ENCODE measurements around the gene CDC42EP2. TPM values are rescaled to one million over a fixed set of nuclear protein-coding genes. Genes with fewer than 3 reads are reported as not detected.
A peak's percentile ranks its signal among the peaks of the same experiment; 100 is the strongest.

Gene CDC42EP2
- total RNA-seq, 1 experiment from 2014 or later = 11.9 TPM

DNA sequence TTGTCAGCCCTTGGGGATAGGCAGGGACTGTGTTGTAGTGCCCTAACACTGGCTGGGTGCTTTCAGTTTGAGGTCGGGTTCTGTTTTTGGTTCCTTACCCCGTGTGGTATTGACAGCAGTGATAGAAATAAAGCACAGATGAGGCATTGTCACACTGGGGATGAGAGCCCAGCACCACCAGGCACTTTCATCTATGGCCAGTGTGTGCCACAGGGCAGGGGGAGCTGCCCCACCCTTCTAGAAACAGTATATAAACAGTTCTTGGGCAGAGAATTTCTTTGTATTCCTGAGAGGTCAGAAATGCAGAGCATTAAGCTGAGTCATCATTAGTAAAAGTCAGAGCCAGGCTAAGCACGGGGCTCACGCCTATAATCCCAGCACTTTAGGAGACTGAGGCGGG lies 23.1 kb upstream of the CDC42EP2 start:
- H3K27me3 Mint-ChIP-seq (ENCODE audit: low read depth) = no peaks in the 10 kb centered on the region
- H4K5ac ChIP-seq (ENCODE audit: insufficient read length, low read depth, low read length) = no peak overlapping the region
- no peak overlapping the region for H3K56ac ChIP-seq (ENCODE audit: insufficient read length, low read depth, low read length)
- H3K4me2 ChIP-seq (ENCODE audit: insufficient read depth, insufficient read length, low read length) = no peak overlapping the region
- no peak overlapping the region for H2AFZ ChIP-seq (ENCODE audit: low read length)
- H3K4me1 ChIP-seq (ENCODE audit: insufficient read depth, low read length) = no peaks in the 10 kb centered on the region; the same call in 1 of the 2 replicates
- TF ChIP-seq, protein P1, sequence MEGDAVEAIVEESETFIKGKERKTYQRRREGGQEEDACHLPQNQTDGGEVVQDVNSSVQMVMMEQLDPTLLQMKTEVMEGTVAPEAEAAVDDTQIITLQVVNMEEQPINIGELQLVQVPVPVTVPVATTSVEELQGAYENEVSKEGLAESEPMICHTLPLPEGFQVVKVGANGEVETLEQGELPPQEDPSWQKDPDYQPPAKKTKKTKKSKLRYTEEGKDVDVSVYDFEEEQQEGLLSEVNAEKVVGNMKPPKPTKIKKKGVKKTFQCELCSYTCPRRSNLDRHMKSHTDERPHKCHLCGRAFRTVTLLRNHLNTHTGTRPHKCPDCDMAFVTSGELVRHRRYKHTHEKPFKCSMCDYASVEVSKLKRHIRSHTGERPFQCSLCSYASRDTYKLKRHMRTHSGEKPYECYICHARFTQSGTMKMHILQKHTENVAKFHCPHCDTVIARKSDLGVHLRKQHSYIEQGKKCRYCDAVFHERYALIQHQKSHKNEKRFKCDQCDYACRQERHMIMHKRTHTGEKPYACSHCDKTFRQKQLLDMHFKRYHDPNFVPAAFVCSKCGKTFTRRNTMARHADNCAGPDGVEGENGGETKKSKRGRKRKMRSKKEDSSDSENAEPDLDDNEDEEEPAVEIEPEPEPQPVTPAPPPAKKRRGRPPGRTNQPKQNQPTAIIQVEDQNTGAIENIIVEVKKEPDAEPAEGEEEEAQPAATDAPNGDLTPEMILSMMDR (conservative IDR thresholded peaks at IDR 0.05) = no peak
- no peaks in the 10 kb centered on the region for H3K9me3 Mint-ChIP-seq
- H2AK5ac ChIP-seq (ENCODE audit: insufficient read length, low read length) = no peak overlapping the region
- no peak overlapping the region for H2BK20ac ChIP-seq (ENCODE audit: low read depth, low read length, poor library complexity, severe bottlenecking)
- no peak overlapping the region for H3K14ac ChIP-seq (ENCODE audit: insufficient read depth, low read length)
- no peak overlapping the region for H3K27ac ChIP-seq (ENCODE audit: insufficient read length, low read depth, low read length)
- peak overlapping the region in 2 of 3 experiments; percentile 40 to 84; a peak in 6 of 7 replicates for H3K27ac Mint-ChIP-seq
- H4K91ac ChIP-seq (ENCODE audit: insufficient read length, low read depth, low read length) = no peak overlapping the region
- peaks cover 0 to 9% of the 10 kb centered on the region in 2 experiments; a peak in 1 of 4 replicates for H3K4me1 Mint-ChIP-seq
- no peak for DNase-seq
- H3K36me3 Mint-ChIP-seq (ENCODE audit: insufficient read depth in 1 of 3, low read depth in 3 of 3) = peaks cover 47 to 98% (median 84%) of the 10 kb centered on the region in 3 experiments
- H3K4ac ChIP-seq (ENCODE audit: low read depth, low read length) = no peak overlapping the region
- H3T11ph ChIP-seq (ENCODE audit: low read length) = no peak overlapping the region
- H3K18ac ChIP-seq (ENCODE audit: insufficient read length, low read depth, low read length) = no peak overlapping the region
- H4K20me1 ChIP-seq (ENCODE audit: control insufficient read depth, insufficient read depth, insufficient read length) = no peaks in the 10 kb centered on the region
- H2BK5ac ChIP-seq (ENCODE audit: insufficient read length, low read length) = no peak overlapping the region
- H3K79me1 ChIP-seq (ENCODE audit: insufficient read depth, low read depth, low read length, poor library complexity, severe bottlenecking) = no peaks in the 10 kb centered on the region
- no peak overlapping the region for H4K8ac ChIP-seq (replicated peaks; ENCODE audit: insufficient read length, low read depth, low read length)
- H3K4me3 Mint-ChIP-seq = no peak overlapping the region
- no peak overlapping the region for H3K23ac ChIP-seq (ENCODE audit: insufficient read length, low read depth, low read length)
- H2BK120ac ChIP-seq (ENCODE audit: low read depth, low read length, poor library complexity, severe bottlenecking) = no peak overlapping the region
- no peaks in the 10 kb centered on the region for H3K9me3 ChIP-seq (ENCODE audit: control insufficient read depth, low read depth, low read length)
- no peak overlapping the region for H2BK12ac ChIP-seq (ENCODE audit: insufficient read length, low read depth, low read length)
- no CpG with 5 or more reads among the region's 5 CpGs for WGBS (ENCODE audit: extremely low coverage, insufficient read length, low lambda C conversion rate)
- H3K27me3 ChIP-seq (ENCODE audit: insufficient read depth, low read length) = no peaks in the 10 kb centered on the region
- H3K9ac ChIP-seq (ENCODE audit: extremely low read depth, insufficient read length, low read length) = no peak overlapping the region
- no peaks in the 10 kb centered on the region for H3K23me2 ChIP-seq (ENCODE audit: insufficient read length, low read depth, low read length, poor library complexity, severe bottlenecking)
- H3K79me2 ChIP-seq (ENCODE audit: insufficient read depth, low read length) = no peaks in the 10 kb centered on the region
- H2BK15ac ChIP-seq (ENCODE audit: low read depth, low read length) = no peak overlapping the region

Data from H9 (cell line).